K562 (cell line): Measurements from ENCODE around the gene PI4KA. TPM values are rescaled to one million over a fixed set of nuclear protein-coding genes. Genes with fewer than 3 reads are reported as not detected.

Experiments used
- FOXA3 ChIP-seq, 2 experiments: fragments of 450-650 bp in 1 of 2; sonication (generic) in 1 of 2; formaldehyde crosslinking; IDR thresholded peaks in 1 of 2; conservative IDR thresholded peaks in 1 of 2; 2 replicates each; pipeline versions ENCODE4 v1.4.0 to v1.8.0; 2020 to 2022; ENCODE audit warnings: mild to moderate bottlenecking in 2 of 2, missing genetic modification reagents in 1 of 2
- HMG20B ChIP-seq: fragments of 250-450 bp; sonication (Bioruptor Pico); IDR thresholded peaks from 2 replicates; pipeline ENCODE4 v1.5.0; 2021; ENCODE audit warnings: mild to moderate bottlenecking
- NCOA2 ChIP-seq, 2 experiments: fragments of 450-650 bp; IDR thresholded peaks; 2 replicates each; pipeline ENCODE4 v1.6.1; 2018; ENCODE audit warnings: mild to moderate bottlenecking in 2 of 2, moderate library complexity in 1 of 2; ENCODE audit not compliant: partially characterized antibody in 2 of 2
- POU5F1 ChIP-seq: fragments of 150-350 bp; IDR thresholded peaks from 2 replicates; pipeline ENCODE4 v1.6.1; 2014; ENCODE audit warnings: borderline replicate concordance, low read length, low read depth, mild to moderate bottlenecking; ENCODE audit not compliant: partially characterized antibody
- SIN3A ChIP-seq, 2 experiments: fragments of 150-350 bp in 1 of 2; IDR thresholded peaks; 2 replicates each; pipeline ENCODE4 v1.6.1; 2011 to 2016; ENCODE audit warnings: borderline replicate concordance in 2 of 2, low read depth in 2 of 2, low read length in 2 of 2, mild to moderate bottlenecking in 2 of 2, moderate library complexity in 2 of 2; ENCODE audit not compliant: control insufficient read depth in 1 of 2
- SMAD2 ChIP-seq: fragments of 150-350 bp; IDR thresholded peaks from 2 replicates; pipeline ENCODE4 v1.6.1; 2014; ENCODE audit warnings: low read depth, mild to moderate bottlenecking, low read length
- SMARCB1 ChIP-seq: IDR thresholded peaks from 2 replicates; pipeline ENCODE4 v1.6.1; 2011; ENCODE audit warnings: improper control_type of control experiment, low read depth; ENCODE audit not compliant: insufficient read length
- SPI1 ChIP-seq: IDR thresholded peaks from 2 replicates; pipeline ENCODE4 v1.6.1; 2011; ENCODE audit warnings: low read depth, low read length, control low read depth, borderline replicate concordance
- SRF ChIP-seq, 2 experiments: fragments of 250-450, 450-650 bp in 1 of 2; sonication (Bioruptor Pico) in 1 of 2; sonication (generic) in 1 of 2; formaldehyde crosslinking; IDR thresholded peaks; 2 replicates each; pipeline versions ENCODE4 v1.5.0 to v1.5.1; 2020 to 2022; ENCODE audit warnings: mild to moderate bottlenecking in 1 of 2, missing genetic modification reagents in 1 of 2
- SRSF3 ChIP-seq: fragments of 200-400 bp; formaldehyde crosslinking; IDR thresholded peaks from 2 replicates; pipeline ENCODE4 v1.6.1; 2016; ENCODE audit warnings: mild to moderate bottlenecking, low read length, moderate library complexity; ENCODE audit not compliant: insufficient read depth
- STAT6 ChIP-seq: sonication (generic); formaldehyde crosslinking; IDR thresholded peaks from 2 replicates; pipeline ENCODE4 v1.8.1; 2023; ENCODE audit warnings: mild to moderate bottlenecking, missing genetic modification reagents
- TCF3 ChIP-seq: sonication (generic); formaldehyde crosslinking; IDR thresholded peaks from 2 replicates; pipeline ENCODE4 v1.4.0; 2020; ENCODE audit warnings: mild to moderate bottlenecking, missing genetic modification reagents
- TFAP4 ChIP-seq: sonication (generic); formaldehyde crosslinking; IDR thresholded peaks from 2 replicates; pipeline ENCODE4 v1.8.0; 2022; ENCODE audit warnings: missing genetic modification reagents, mild to moderate bottlenecking, moderate library complexity, borderline replicate concordance
- TSC22D4 ChIP-seq: fragments of 450-650 bp; IDR thresholded peaks from 2 replicates; pipeline ENCODE4 v1.6.1; 2016; ENCODE audit warnings: missing genetic modification characterization, missing biosample characterization, control low read depth
- U2AF1 ChIP-seq: fragments of 200-400 bp; formaldehyde crosslinking; optimal IDR thresholded peaks from 2 replicates; pipeline ENCODE3; 2017; ENCODE audit warnings: mild to moderate bottlenecking, low read depth, low read length, moderate library complexity
- YY1 ChIP-seq, 3 experiments: IDR thresholded peaks; 2 replicates each; pipeline ENCODE4 v1.6.1; 2011; ENCODE audit warnings: low read length in 2 of 3, mild to moderate bottlenecking in 2 of 3, moderate library complexity in 2 of 3, borderline replicate concordance in 1 of 3, control low read depth in 1 of 3, low read depth in 1 of 3; ENCODE audit not compliant: insufficient read depth in 3 of 3, insufficient replicate concordance in 2 of 3, control insufficient read depth in 1 of 3, insufficient read length in 1 of 3; ENCODE audit errors: extremely low read depth in 1 of 3
- ZBTB49 ChIP-seq: sonication (generic); formaldehyde crosslinking; IDR thresholded peaks from 2 replicates; pipeline ENCODE4 v1.8.0; 2022; ENCODE audit warnings: missing genetic modification reagents, mild to moderate bottlenecking, borderline replicate concordance
- ZKSCAN3 ChIP-seq: fragments of 250-450 bp; sonication (Bioruptor Pico); IDR thresholded peaks from 2 replicates; pipeline ENCODE4 v1.4.0; 2020
- ZNF121 ChIP-seq: sonication (generic); formaldehyde crosslinking; conservative IDR thresholded peaks from 2 replicates; pipeline ENCODE4 v1.8.0; 2022; ENCODE audit warnings: missing genetic modification reagents
- polyA plus RNA-seq, 8 experiments: library from polyadenylated mRNA; depleted of rRNA in 4 of 8; stranded (reverse) in 5 of 8; unstranded in 3 of 8; fragments of >200 nt; fragmentation: Nextera tagmentation in 2 of 8; fragmentation: Illumina TruSeq in 1 of 8; extraction: Ambion mirVana in 2 of 8; extraction: Trizol in 1 of 8; gene quantifications; 2 replicates each; pipeline versions ENCODE4 v1.2.1 to v1.2.3, GENCODE V29; 2011 to 2014; ENCODE audit warnings: inconsistent platforms in 1 of 8, missing spikeins in 1 of 8
- total RNA-seq, 7 experiments: library from RNA; depleted of rRNA in 6 of 7; stranded (reverse); fragments of >200 nt in 6 of 7; fragmentation: Illumina TruSeq in 2 of 7; extraction: Trizol in 2 of 7; gene quantifications; 2 replicates each; pipeline versions ENCODE4 v1.2.1 to v1.2.3, GENCODE V29; 2011 to 2021; ENCODE audit warnings: low replicate concordance in 1 of 7

Gene PI4KA
- total and polyA plus RNA-seq, 9 of the 15 experiments (the other 6 are each of a cell fraction or from before 2014, with no cell fraction given), result 7.3 to 187 (median 84.7) TPM

- 0 out of 2 replicates have a peak, but pooled peaks have one; percentile 19 for TF ChIP-seq STAT6 (CRISPR knock-in tag)
- no peak for TF ChIP-seq SRF (CRISPR knock-in tag; IDR thresholded peaks at IDR 0.05)
- TF ChIP-seq SRSF3, result 0 out of 2 replicates have a peak, but pooled peaks have one; percentile 35
- peak in 1 of 3 experiments; percentile 4 for TF ChIP-seq YY1 (IDR thresholded peaks at IDR 0.05; ENCODE audit: borderline replicate concordance in 1 of 3, control insufficient read depth in 1 of 3, extremely low read depth in 1 of 3, insufficient read depth in 3 of 3, insufficient read length in 1 of 3, insufficient replicate concordance in 2 of 3, low read depth in 1 of 3, low read length in 2 of 3)
- TF ChIP-seq ZBTB49 (CRISPR knock-in tag), result 0 out of 2 replicates have a peak, but pooled peaks have one; percentile 64
- TF ChIP-seq SIN3A (IDR thresholded peaks at IDR 0.05; ENCODE audit: borderline replicate concordance in 2 of 2, control insufficient read depth in 1 of 2, low read depth in 2 of 2, low read length in 2 of 2), result 0 out of 4 replicates have a peak, but pooled peaks of 1 of the 2 experiments have one; percentile 5
- TF ChIP-seq TCF3 (CRISPR knock-in tag), result no peak
- TF ChIP-seq ZNF121 (CRISPR knock-in tag), result peak; percentile 37; the same call in 1 of the 2 replicates
- peak; percentile 46; the same call in 1 of the 2 replicates for TF ChIP-seq SPI1
- no peak for TF ChIP-seq U2AF1
- no peak for TF ChIP-seq SMAD2
- TF ChIP-seq TFAP4 (CRISPR knock-in tag), result peak; percentile 55; the same call in 1 of the 2 replicates
- TF ChIP-seq POU5F1, result no peak
- TF ChIP-seq HMG20B (CRISPR knock-in tag), result no peak
- no peak for TF ChIP-seq TSC22D4 (tag)
- no peak for TF ChIP-seq NCOA2 (IDR thresholded peaks at IDR 0.05; ENCODE audit: partially characterized antibody in 2 of 2)
- no peak for TF ChIP-seq ZKSCAN3 (CRISPR knock-in tag)
- TF ChIP-seq FOXA3 (CRISPR knock-in tag; conservative IDR thresholded peaks at IDR 0.05 in 1 of 2, IDR thresholded peaks at IDR 0.05 in 1 of 2), result no peak
- TF ChIP-seq SMARCB1, result no peak
Observed at GRCh38 chr22:20663941-20664593, 194.5 kb downstream of the PI4KA start (continued).
